B cell (primary cell): Measurements from ENCODE around the gene BTNL9. TPM values are rescaled to one million over a fixed set of nuclear protein-coding genes. Genes with fewer than 3 reads are reported as not detected.

ENCODE experiments used
- ATAC-seq: fragments of 200-7000 bp; cut with Tn5 transposase; one replicate; pipeline ENCODE4 v1.10.0; 2021; ENCODE audit warnings: low read depth, mild to moderate bottlenecking, moderate number of reproducible peaks, moderate library complexity
- CTCF ChIA-PET: fragments of 350-600 bp; sonication (Branson Sonifier 250); formaldehyde crosslinking; loops from one replicate; lab custom pipeline; 2021; ENCODE audit warnings: antibody characterized with exemption, inconsistent platforms; lab: Charles Lee
- POLR2A ChIA-PET: fragments of 350-600 bp; sonication (Branson Sonifier 250); formaldehyde crosslinking; loops from one replicate; lab custom pipeline; 2021; ENCODE audit warnings: antibody characterized with exemption; lab: Charles Lee
- DNase-seq: peaks from one replicate; pipeline ENCODE4 v3.0.0; 2013
- H2AFZ ChIP-seq: 2 replicates; pipeline ENCODE4 v1.6.1; 2012; ENCODE audit warnings: mild to moderate bottlenecking, low read depth, low read length; ENCODE audit not compliant: insufficient read depth, poor library complexity, severe bottlenecking
- H3K27ac ChIP-seq, 2 donors: 1 replicate in 1 of 2; 2 replicates in 1 of 2; pipeline ENCODE4 v1.5.1; 2012 to 2013; ENCODE audit warnings: low read length in 2 of 2, mild to moderate bottlenecking in 2 of 2, moderate library complexity in 1 of 2
- H3K27me3 ChIP-seq, 4 experiments: fragments of 200-600 bp in 1 of 4; sonication (generic) in 1 of 4; replicated peaks in 1 of 4; 1 replicate in 2 of 4; 2 replicates in 2 of 4; pipeline versions ENCODE4 v1.6.1 to v1.7.0; 2013 to 2016; ENCODE audit warnings: low read length in 3 of 4, mild to moderate bottlenecking in 2 of 4, mixed read lengths in 1 of 4, moderate library complexity in 1 of 4; ENCODE audit not compliant: insufficient read depth in 4 of 4, control insufficient read depth in 3 of 4; ENCODE audit errors: control extremely low read depth in 1 of 4
- H3K36me3 ChIP-seq, 2 experiments: replicated peaks in 1 of 2; 1 replicate in 1 of 2; 2 replicates in 1 of 2; pipeline versions ENCODE4 v1.6.1 to v1.7.1; 2013; ENCODE audit warnings: low read length in 1 of 2; ENCODE audit not compliant: insufficient read depth in 2 of 2, control insufficient read depth in 1 of 2; ENCODE audit errors: control extremely low read depth in 1 of 2, extremely low read depth in 1 of 2
- H3K4me1 ChIP-seq, 2 donors: fragments of 200-600 bp in 1 of 2; sonication (generic) in 1 of 2; 1 replicate in 1 of 2; 2 replicates in 1 of 2; pipeline versions ENCODE4 v1.5.1 to v1.6.1; 2013 to 2017; ENCODE audit warnings: low read length in 2 of 2; ENCODE audit not compliant: control insufficient read depth in 2 of 2, insufficient read depth in 2 of 2
- H3K4me2 ChIP-seq: replicated peaks from 2 replicates; pipeline ENCODE3; 2012; ENCODE audit warnings: mild to moderate bottlenecking, low read depth, low read length; ENCODE audit not compliant: poor library complexity, severe bottlenecking
- H3K4me3 ChIP-seq, 5 experiments: fragments of 200-600 bp in 1 of 5; sonication (generic) in 1 of 5; 1 replicate in 3 of 5; 2 replicates in 2 of 5; pipeline versions ENCODE4 v1.5.1 to v1.7.0; 2011 to 2016; ENCODE audit warnings: low read length in 4 of 5, mild to moderate bottlenecking in 4 of 5, low read depth in 2 of 5, control low read depth in 1 of 5, moderate library complexity in 1 of 5; ENCODE audit not compliant: insufficient read depth in 1 of 5; ENCODE audit errors: control extremely low read depth in 1 of 5, extremely low read depth in 1 of 5
- H3K79me2 ChIP-seq: fragments of 200-600 bp; sonication (generic); one replicate; pipeline ENCODE4 v1.6.0; 2016; ENCODE audit warnings: low read length; ENCODE audit not compliant: control insufficient read depth, insufficient read depth
- H3K9ac ChIP-seq: fragments of 200-600 bp; sonication (generic); 2 replicates; pipeline ENCODE4 v1.6.1; 2017; ENCODE audit warnings: mild to moderate bottlenecking, low read length, moderate library complexity
- H3K9me3 ChIP-seq, 3 donors: one replicate each; pipeline versions ENCODE4 v1.6.1 to v1.7.1; 2013; ENCODE audit warnings: low read length in 2 of 3; ENCODE audit not compliant: control insufficient read depth in 2 of 3, insufficient read depth in 1 of 3; ENCODE audit errors: control extremely low read depth in 1 of 3
- H4K20me1 ChIP-seq: 2 replicates; pipeline ENCODE4 v1.6.0; 2012; ENCODE audit warnings: mild to moderate bottlenecking, low read length; ENCODE audit not compliant: insufficient read depth, control insufficient read depth, poor library complexity, severe bottlenecking
- H3K27ac Mint-ChIP-seq: one replicate; pipeline ENCODE4 v1.8.0; 2021; ENCODE audit warnings: mixed read lengths
- H3K27me3 Mint-ChIP-seq: one replicate; pipeline ENCODE4 v1.8.0; 2021; ENCODE audit warnings: mixed read lengths
- H3K4me1 Mint-ChIP-seq: one replicate; pipeline ENCODE4 v1.8.0; 2021; ENCODE audit warnings: mixed read lengths
- H3K4me3 Mint-ChIP-seq: one replicate; pipeline ENCODE4 v1.8.0; 2021; ENCODE audit warnings: mixed read lengths
- H3K9me3 Mint-ChIP-seq: one replicate; pipeline ENCODE4 v1.8.0; 2022; ENCODE audit warnings: mixed read lengths; ENCODE audit not compliant: insufficient read depth
- EZH2 ChIP-seq: IDR thresholded peaks from 2 replicates; pipeline ENCODE4 v1.6.1; 2012; ENCODE audit warnings: borderline replicate concordance, low read depth, mild to moderate bottlenecking, moderate library complexity, low read length; ENCODE audit not compliant: insufficient read depth, poor library complexity, severe bottlenecking
- intact Hi-C: fragments of 100-400 bp; cut with micrococcal nuclease; formaldehyde crosslinking; loops from one replicate; pipeline ENCODE4 v1.10.0; 2022
- polyA plus RNA-seq: library from polyadenylated mRNA; depleted of rRNA; stranded (reverse); fragments of >200 nt; gene quantifications from 2 replicates; pipeline ENCODE4 v1.2.3, GENCODE V29; 2012
- total RNA-seq, 2 donors: library from RNA; stranded (reverse); fragments of 120-200 nt in 1 of 2; gene quantifications; 1 replicate in 1 of 2; 2 replicates in 1 of 2; pipeline versions ENCODE4 v1.2.3 to v1.2.4, GENCODE V29; 2013 to 2022
- TF ChIP-seq, protein P1 (sequence below): fragments of 200-600 bp; IDR thresholded peaks from one replicate; pipeline ENCODE4 v1.8.0; 2022; ENCODE audit warnings: antibody characterized with exemption, mild to moderate bottlenecking

BTNL9 gene
- total and polyA plus RNA-seq, 2 donors (not counting 1 experiment from before 2014, with no cell fraction given) = 40.7 to 173 TPM

DNA sequence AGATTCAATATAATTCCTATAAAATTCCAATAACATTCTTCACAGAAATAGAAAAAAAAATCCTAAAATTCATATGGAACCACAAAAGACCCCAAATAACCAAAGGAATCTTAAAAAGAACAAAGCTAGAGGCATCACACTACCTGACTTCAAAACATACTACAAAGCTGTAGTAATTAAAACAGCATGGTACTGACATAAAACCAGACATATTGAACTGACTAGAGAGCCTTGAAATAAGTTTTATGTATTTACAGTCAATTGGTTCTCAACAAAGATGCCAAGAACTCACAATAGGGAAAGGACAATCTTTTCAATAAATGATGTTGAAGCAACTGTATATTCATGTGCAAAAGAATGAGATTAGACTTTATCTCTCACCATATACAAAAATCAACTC lies 36.9 kb downstream of the BTNL9 start:
- CTCF ChIA-PET = no interaction called here
- intact Hi-C loops = no loop called here
- H3K4me1 ChIP-seq = no peaks in the 10 kb centered on the region
- H3K36me3 ChIP-seq = no peaks in the 10 kb centered on the region
- TF ChIP-seq, protein P1, sequence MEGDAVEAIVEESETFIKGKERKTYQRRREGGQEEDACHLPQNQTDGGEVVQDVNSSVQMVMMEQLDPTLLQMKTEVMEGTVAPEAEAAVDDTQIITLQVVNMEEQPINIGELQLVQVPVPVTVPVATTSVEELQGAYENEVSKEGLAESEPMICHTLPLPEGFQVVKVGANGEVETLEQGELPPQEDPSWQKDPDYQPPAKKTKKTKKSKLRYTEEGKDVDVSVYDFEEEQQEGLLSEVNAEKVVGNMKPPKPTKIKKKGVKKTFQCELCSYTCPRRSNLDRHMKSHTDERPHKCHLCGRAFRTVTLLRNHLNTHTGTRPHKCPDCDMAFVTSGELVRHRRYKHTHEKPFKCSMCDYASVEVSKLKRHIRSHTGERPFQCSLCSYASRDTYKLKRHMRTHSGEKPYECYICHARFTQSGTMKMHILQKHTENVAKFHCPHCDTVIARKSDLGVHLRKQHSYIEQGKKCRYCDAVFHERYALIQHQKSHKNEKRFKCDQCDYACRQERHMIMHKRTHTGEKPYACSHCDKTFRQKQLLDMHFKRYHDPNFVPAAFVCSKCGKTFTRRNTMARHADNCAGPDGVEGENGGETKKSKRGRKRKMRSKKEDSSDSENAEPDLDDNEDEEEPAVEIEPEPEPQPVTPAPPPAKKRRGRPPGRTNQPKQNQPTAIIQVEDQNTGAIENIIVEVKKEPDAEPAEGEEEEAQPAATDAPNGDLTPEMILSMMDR = no peak
- TF ChIP-seq EZH2 = no peak
- H3K4me3 ChIP-seq = no peak overlapping the region
- no peak overlapping the region for H3K27ac ChIP-seq
- peaks cover 3% of the 10 kb centered on the region for H3K9me3 Mint-ChIP-seq
- no peak overlapping the region for H3K4me2 ChIP-seq
- no peak overlapping the region for H3K9ac ChIP-seq
- H3K27ac Mint-ChIP-seq = no peak overlapping the region
- H2AFZ ChIP-seq = no peak overlapping the region
- H3K79me2 ChIP-seq = no peaks in the 10 kb centered on the region
- H3K9me3 ChIP-seq = peaks cover 0 to 14% (median 4%) of the 10 kb centered on the region in 3 donors
- peaks cover 0 to 6% (median 2%) of the 10 kb centered on the region in 4 experiments for H3K27me3 ChIP-seq
- peaks cover 16% of the 10 kb centered on the region for H3K27me3 Mint-ChIP-seq
- POLR2A ChIA-PET = no interaction called here
- H4K20me1 ChIP-seq = no peaks in the 10 kb centered on the region
- DNase-seq (no peak), ATAC-seq (no peak)
- no peak overlapping the region for H3K4me3 Mint-ChIP-seq
- no peaks in the 10 kb centered on the region for H3K4me1 Mint-ChIP-seq

DNA sequence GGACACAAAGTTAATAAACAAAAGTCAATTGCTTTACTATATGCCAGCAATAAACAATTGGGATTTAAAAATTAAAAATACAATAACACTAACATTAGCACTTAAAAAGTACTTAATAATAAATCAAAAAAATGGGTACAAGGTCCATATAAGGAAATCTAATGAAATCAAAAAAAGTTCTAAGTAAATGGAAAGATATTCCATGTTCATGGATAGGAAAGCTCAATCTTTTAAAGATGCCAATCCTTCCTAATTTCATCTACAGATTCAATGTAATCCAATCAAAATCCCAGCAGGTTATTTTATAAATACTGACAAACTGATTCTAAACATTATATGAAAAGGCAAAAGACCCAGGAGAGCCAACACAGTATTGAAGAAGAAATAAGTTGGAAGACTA lies 41.9 kb downstream of the BTNL9 start:
- DNase-seq (no peak), ATAC-seq (no peak)
- peaks cover 12% of the 10 kb centered on the region for H3K27me3 Mint-ChIP-seq
- H3K36me3 ChIP-seq = no peaks in the 10 kb centered on the region
- ChIA-PET POLR2A (no interaction called here), CTCF (no interaction called here)
- no peak overlapping the region for H3K27ac ChIP-seq
- intact Hi-C loops = loop anchor here (10.0 kb wide), 1 partner anchor 217 kb away; the partner anchor contains the start of gene ZFP62
- H3K4me1 ChIP-seq = no peaks in the 10 kb centered on the region
- H3K9ac ChIP-seq = no peak overlapping the region
- no peak overlapping the region for H3K4me2 ChIP-seq
- no peak overlapping the region for H3K4me3 Mint-ChIP-seq
- H3K27ac Mint-ChIP-seq = no peak overlapping the region
- no peaks in the 10 kb centered on the region for H3K79me2 ChIP-seq
- no peak overlapping the region for H3K4me3 ChIP-seq
- H3K9me3 ChIP-seq = peaks cover 0 to under 1% (median 0%) of the 10 kb centered on the region in 3 donors
- H4K20me1 ChIP-seq = no peaks in the 10 kb centered on the region
- no peaks in the 10 kb centered on the region for H3K9me3 Mint-ChIP-seq
- TF ChIP-seq EZH2 = no peak
- TF ChIP-seq, protein P1 = no peak
- peaks cover 0 to 7% (median 2%) of the 10 kb centered on the region in 4 experiments for H3K27me3 ChIP-seq
- no peak overlapping the region for H2AFZ ChIP-seq
- H3K4me1 Mint-ChIP-seq = no peaks in the 10 kb centered on the region
